H7 (cell line): Measurements from ENCODE around the gene SAA1. TPM values are rescaled to one million over a fixed set of nuclear protein-coding genes. Genes with fewer than 3 reads are reported as not detected.
"Not testable (repeated sequence)": the region's sequence is repeated elsewhere in the genome, so short reads cannot be mapped to it uniquely, and the experiment has no call there.

Experiments used
- DNase-seq: peaks from one replicate; pipeline ENCODE4 v3.0.0; 2012
- H3K27me3 ChIP-seq: 2 replicates; pipeline ENCODE4 v1.6.0; 2011; ENCODE audit warnings: mild to moderate bottlenecking, low read length; ENCODE audit not compliant: control insufficient read depth, insufficient read depth
- H3K36me3 ChIP-seq: replicated peaks from 2 replicates; pipeline ENCODE4 v1.5.1; 2011; ENCODE audit warnings: low read length; ENCODE audit not compliant: control insufficient read depth, insufficient read depth
- H3K4me3 ChIP-seq: 2 replicates; pipeline ENCODE4 v1.5.1; 2011; ENCODE audit warnings: low read depth, mild to moderate bottlenecking, control low read depth, low read length, moderate library complexity; ENCODE audit not compliant: insufficient read depth
- total RNA-seq: library from RNA; depleted of rRNA; stranded (reverse); fragments of >200 nt; shearing (Covaris generic); gene quantifications from 2 replicates; pipeline ENCODE4 v1.2.3, GENCODE V29; 2014

The SAA1 gene
- total RNA-seq, 1 experiment from 2014 or later, result not detected

DNA sequence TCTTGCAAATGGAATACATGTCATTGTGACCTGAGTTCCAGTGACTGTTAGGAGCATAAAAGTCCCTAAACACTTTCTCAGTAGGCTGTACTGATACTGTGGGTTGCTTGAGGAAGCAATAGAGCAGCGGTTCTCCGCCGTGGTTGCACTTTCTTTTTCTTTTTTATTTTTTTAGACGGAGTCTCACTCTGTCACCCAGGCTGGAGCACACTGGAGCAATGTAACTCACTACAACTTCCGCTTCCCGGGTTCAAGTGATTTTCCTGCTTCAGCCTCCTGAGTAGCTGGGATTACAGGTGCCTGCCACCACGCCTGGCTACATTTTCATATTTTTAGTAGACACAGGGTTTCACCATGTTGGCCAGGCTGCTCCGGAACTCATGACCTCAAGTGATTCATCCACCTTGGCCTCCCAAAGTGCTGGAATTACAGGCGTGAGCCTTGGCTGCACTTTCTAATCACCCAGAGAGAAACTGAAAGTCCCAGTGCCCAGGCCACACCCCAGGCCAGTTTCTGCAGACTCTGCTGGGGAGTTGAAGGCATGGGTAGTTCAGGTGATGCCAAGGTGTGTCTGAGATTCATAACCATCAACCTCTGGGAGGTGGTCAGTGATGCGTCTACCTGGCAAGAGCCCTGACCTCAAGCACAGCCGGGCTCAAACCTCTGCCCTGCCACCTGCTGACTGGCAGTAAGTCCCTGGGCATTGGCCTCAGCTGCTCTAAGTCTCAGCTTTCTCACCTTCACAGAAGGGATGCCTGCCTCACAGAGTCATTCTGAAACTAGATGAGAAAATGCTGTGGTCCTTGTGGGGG lies 19.5 kb upstream of the SAA1 start:
- not testable (repeated sequence) for DNase-seq, H3K36me3 ChIP-seq, H3K27me3 ChIP-seq, H3K4me3 ChIP-seq

DNA sequence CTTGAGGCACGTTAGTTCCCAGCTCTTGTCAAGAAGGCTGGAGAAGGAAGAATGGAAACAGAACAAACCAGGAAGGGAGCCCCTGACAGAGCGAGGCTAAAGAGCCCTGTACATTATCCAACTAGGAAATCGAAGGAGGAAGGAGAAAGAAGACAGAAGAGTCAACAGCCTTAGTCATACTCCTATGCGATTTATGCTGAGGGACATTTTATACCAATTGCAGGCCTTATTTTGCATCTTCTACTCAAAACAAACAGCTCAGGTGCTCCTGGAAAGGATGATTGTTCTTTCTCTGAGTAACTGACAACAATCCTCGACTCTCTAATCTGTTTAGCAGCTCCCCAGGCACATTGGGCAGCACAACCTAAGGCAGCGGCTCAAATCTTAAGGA lies 18.9 kb upstream of the SAA1 start:
- not testable (repeated sequence) for H3K27me3 ChIP-seq, H3K4me3 ChIP-seq, H3K36me3 ChIP-seq, DNase-seq

DNA sequence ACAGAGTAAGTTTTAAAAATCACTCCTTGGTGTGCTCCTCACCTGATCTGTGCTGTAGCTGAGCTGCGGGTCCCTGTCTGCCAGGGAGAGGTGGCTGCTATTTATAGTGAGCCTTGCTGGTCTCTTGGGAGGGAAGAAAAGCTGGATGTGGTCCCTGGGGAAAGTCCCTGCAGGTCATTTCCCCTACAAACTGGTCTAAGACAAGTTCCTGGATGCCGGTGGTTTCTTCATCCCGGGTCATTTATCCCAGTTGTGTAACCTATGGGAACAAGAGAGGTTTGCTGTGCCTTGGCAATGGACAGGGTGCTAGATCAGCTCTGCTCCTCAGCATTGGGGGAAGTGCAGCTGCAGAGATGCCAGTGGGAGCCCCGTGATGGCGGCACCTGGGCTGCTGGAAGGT lies 17.5 kb upstream of the SAA1 start, which contains the start of gene SAA2:
TSS of gene SAA2 (minus strand) at position 108 of the 400 bp plus-strand sequence. CDS start 657 bp downstream, outside the sequence.
- Histone ChIP-seq H3K36me3 (no peaks in the 10 kb centered on the region), H3K4me3 (no peak within 1 kb of the TSS), H3K27me3 (no peaks in the 10 kb centered on the region)
- DNase-seq, result no peak

DNA sequence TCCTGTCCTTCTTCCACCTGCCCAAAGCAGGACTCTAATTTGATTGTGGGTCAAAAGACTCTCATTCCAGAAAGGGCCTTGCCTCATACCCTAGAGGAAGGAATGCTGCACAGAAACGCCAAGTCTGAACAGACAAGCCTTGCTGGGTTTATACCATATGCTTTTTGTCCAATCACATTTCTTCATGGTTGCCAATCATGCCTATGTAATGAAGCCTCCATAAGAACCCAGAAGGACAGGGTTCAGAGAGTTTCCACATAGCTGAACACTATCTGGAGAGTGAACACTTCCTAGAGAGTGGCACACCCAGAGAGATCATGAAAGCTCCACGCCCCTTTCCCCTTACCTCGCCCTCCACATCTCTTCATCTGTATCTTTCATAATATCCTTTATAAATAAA lies 12.8 kb upstream of the SAA1 start:
- Histone ChIP-seq H3K27me3 (no peaks in the 10 kb centered on the region), H3K4me3 (no peak overlapping the region), H3K36me3 (no peaks in the 10 kb centered on the region)
- DNase-seq, result no peak

DNA sequence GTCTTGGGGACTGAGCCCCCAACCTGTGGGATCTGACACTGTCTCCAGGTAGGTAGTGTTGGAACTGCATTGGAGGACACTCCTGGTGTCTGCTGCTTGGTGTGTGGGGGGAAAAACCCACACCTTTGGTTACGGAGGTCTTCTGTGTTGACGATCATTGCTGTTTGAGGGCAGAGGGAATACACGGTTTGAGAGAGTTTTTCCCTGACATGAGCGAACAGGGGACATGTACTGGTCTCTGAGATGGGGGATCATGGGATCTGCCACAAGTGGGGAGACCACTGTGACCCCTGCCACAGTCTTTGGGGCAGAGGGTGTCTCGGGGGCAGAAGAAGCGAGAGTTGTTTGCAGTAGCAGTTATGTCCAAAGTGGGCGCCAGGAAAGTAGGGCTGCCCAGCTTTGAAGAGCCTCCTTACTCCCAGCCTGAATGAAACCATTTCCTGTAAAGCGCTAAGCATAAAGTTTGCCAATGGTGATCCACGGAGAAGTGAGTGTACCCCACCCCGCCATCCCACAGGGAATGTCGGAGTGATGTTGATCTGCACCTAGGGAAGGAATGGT lies 12.2 kb upstream of the SAA1 start:
- Histone ChIP-seq H3K27me3 (no peaks in the 10 kb centered on the region), H3K36me3 (no peaks in the 10 kb centered on the region), H3K4me3 (no peak overlapping the region)
- DNase-seq, result no peak

DNA sequence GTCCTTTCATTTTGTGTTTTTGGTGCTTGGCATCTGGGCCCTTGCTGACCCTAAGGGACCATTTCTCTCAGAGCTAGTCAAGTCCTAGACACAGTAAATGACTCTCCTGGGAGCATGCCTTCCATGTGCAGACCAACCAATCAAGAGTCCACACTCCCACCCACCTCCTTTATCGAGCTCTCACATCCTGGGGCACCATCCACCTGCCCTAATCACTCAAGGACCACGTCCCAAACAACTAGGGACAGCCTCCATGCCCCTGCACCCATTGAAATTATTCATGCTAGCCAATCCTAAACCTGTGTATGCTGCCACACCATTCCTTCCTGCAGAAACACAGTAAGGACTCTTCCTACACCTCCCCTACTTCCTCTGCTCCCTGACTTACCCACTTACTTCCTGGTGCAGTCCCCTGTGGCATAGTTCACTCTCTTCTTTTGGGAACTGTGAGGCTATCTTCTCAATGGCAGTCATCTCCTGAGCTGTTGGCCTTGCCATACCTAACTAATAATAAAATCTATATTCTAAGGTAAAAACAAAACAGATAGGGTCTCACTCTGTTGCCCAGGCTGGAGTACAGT lies 11.2 kb upstream of the SAA1 start:
- no peak overlapping the region for H3K4me3 ChIP-seq
- no peaks in the 10 kb centered on the region for H3K36me3 ChIP-seq
- H3K27me3 ChIP-seq, result no peaks in the 10 kb centered on the region
- no peak for DNase-seq

DNA sequence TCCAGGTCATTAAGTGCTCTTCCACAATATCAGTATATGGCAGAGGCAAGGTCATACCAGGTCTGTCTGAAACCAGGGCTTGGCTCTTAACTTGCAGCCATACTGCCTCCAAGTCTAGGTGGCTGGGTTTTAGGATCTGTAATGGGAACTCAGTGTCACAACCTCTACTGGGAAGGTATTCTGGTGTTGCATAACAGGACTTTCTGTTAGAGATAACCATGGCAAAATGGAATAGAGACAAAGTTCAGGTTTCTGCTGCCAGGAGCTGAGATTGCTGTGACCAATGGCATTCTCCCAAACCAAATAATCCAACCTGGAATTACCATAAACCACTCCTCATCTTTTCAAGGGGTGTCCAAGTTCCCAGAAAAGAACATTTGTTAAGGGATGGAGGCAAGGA lies 6.8 kb upstream of the SAA1 start:
- no peaks in the 10 kb centered on the region for H3K27me3 ChIP-seq
- no peak for DNase-seq
- H3K4me3 ChIP-seq, result no peak overlapping the region
- H3K36me3 ChIP-seq, result no peaks in the 10 kb centered on the region

DNA sequence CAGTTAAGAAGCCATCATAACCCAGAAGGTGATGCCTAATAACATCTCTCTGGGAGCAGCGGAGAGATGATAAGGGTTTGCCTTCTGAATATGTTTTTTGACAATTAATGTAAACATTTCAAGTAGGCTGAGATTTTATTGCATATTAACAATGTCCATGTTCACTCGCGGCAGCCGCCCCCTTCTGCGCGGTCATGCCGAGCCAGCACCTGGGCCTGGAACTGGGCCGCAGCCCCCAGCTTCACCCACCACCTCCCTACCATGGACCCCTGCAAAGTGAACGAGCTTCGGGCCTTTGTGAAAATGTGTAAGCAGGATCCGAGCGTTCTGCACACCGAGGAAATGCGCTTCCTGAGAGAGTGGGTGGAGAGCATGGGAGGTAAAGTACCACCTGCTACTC lies 4.3 kb upstream of the SAA1 start:
- Histone ChIP-seq H3K36me3 (no peaks in the 10 kb centered on the region), H3K4me3 (no peak overlapping the region), H3K27me3 (no peaks in the 10 kb centered on the region)
- no peak for DNase-seq

DNA sequence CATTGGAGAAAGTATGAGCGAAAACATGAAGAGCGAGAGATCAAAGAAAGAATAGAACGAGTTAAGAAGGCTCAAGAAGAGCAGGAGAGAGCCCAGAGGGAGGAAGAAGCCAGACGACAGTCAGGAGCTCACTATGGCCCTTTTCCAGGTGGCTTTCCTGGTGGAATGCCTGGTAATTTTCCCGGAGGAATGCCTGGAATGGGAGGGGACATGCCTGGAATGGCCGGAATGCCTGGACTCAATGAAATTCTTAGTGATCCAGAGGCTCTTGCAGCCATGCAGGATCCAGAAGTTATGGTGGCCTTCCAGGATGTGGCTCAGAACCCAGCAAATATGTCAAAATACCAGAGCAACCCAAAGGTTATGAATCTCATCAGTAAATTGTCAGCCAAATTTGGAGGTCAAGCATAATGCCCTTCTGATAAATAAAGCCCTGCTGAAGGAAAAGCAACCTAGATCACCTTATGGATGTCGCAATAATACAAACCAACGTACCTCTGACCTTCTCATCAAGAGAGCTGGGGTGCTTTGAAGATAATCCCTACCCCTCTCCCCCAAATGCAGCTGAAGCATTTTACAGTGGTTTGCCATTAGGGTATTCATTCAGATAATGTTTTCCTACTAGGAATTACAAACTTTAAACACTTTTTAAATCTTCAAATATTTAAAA lies 3.2 kb upstream of the SAA1 start:
- H3K36me3 ChIP-seq, DNase-seq, H3K4me3 ChIP-seq, H3K27me3 ChIP-seq: not testable (repeated sequence)

DNA sequence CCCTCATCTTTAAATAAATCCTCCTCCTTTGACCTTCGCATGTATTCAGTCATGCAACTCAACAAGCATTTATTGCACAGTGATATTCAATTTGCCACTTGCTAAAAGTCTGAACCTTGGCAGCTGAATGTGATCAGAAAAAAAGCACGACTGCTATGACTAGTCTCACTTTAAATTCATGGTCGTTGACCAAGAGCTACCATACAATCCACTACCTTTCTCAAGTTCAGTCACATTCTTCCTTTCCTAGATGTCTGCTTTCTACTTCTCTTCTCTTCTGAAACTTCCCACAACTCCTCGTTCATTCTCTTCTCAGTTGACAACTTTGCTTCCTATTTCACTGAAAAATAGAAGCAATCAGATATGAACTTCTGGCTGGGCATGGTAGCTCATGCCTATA lies 2.0 kb upstream of the SAA1 start:
- no peak for DNase-seq
- Histone ChIP-seq H3K4me3 (no peak overlapping the region), H3K27me3 (no peaks in the 10 kb centered on the region), H3K36me3 (no peaks in the 10 kb centered on the region)

DNA sequence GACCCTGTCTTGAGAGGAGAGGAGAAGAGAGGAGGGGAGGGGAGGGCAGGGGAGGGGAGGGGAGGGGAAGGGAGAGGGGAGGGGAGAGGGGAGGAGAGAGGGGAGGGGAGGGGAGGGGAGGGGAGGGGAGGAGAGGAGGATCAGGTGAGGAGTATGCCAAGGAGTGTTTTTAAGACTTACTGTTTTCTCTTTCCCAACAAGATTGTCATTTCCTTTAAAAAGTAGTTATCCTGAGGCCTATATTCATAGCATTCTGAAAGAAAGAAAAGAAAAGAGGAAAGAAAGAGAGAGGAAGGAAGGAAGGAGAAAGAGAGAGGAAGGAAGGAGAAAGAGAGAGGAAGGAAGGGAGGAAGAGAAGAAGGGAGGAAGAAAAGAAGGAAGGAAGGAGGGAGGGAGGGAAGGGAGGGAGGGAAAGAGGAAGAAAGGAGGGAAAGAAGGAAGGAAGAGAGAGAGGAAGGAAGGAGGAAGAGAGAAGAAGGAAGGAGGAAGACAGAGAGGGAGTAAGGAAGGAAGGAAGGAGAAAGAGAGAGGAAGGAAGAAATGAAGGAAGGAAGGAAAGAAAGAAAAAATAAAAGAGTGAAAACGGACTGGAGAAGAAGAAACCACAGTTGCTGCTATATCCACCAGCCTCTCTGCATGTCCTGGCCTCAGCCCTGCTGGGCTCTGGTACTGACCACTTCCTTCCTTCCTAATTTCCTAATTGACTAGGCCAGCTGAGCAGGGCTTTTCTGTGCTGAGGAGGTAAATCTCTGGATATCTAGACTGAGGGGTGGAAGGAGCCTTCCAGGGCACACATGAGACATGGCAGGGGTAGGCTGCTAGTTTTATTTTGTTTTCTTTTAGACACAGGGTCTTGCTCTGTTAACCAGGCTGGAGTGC lies 1.1 kb upstream of the SAA1 start:
- no peak for DNase-seq
- H3K27me3 ChIP-seq, result no peaks in the 10 kb centered on the region
- no peaks in the 10 kb centered on the region for H3K36me3 ChIP-seq
- no peak overlapping the region for H3K4me3 ChIP-seq

DNA sequence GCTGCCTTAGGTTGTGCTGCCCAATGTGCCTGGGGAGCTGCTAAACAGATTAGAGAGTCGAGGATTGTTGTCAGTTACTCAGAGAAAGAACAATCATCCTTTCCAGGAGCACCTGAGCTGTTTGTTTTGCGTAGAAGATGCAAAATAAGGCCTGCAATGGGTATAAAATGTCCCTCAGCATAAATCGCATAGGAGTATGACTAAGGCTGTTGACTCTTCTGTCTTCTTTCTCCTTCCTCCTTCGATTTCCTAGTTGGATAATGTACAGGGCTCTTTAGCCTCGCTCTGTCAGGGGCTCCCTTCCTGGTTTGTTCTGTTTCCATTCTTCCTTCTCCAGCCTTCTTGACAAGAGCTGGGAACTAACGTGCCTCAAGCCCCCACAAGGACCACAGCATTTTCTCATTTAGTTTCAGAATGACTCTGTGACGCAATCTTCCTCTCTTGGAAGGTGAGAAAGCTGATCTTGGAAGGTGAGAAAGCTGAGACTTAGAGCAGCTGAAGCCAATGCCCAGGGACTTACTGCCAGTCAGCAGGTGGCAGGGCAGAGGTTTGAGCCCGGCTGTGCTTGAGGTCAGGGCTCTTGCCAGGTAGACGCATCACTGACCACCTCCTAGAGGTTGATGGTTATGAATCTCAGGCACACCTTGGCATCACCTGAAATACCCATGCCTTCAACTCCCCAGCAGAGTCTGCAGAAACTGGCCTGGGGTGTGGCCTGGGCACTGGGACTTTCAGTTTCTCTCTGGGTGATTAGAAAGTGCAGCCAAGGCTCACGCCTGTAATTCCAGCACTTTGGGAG lies 1.5 kb downstream of the SAA1 start:
- H3K36me3 ChIP-seq, H3K27me3 ChIP-seq, H3K4me3 ChIP-seq, DNase-seq: not testable (repeated sequence)

DNA sequence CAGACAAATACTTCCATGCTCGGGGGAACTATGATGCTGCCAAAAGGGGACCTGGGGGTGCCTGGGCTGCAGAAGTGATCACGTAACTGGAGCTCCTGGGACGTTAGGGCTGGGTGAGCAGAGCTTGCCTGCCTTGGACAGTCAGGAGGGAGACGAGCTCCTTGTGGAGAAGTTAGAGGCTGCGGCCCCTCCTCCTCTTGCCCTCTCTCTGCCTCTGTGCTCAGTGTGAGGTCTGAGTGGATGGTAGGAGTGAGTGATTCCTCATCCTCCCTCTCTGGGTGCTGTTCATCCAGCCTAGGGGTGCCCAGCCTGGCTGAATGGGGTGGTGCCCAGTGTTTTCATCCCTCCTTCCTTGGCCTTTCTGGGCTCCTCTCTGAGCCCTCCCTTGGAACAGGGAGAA lies 3.2 kb downstream of the SAA1 start:
- not testable (repeated sequence) for DNase-seq, H3K36me3 ChIP-seq, H3K27me3 ChIP-seq, H3K4me3 ChIP-seq
